Stimulated activated CD4-positive, alpha-beta T cell treated with anti-CD3 and anti-CD28 coated beads, Interleukin-15, amount 100 ng/mL, for 48 hours (primary cell): Measurements from ENCODE around the gene PDE3A.

ENCODE experiments used
- DNase-seq, 2 donors: peaks; one replicate each; pipeline ENCODE4 v3.0.0-alpha.2; 2020; ENCODE audit warnings: low read depth in 2 of 2

Gene PDE3A

GRCh38 chr12:20424841-20425240 lies 56.5 kb downstream of the PDE3A start:
- DNase-seq: no peak

- no peak for DNase-seq
These were observed 57.9 kb downstream of the PDE3A start for GRCh38 chr12:20426191-20426590.

- DNase-seq: no peak
These were observed 58.6 kb downstream of the PDE3A start for GRCh38 chr12:20426957-20427356.

GRCh38 chr12:20429852-20430251 lies 61.5 kb downstream of the PDE3A start:
- DNase-seq: no peak

DNA sequence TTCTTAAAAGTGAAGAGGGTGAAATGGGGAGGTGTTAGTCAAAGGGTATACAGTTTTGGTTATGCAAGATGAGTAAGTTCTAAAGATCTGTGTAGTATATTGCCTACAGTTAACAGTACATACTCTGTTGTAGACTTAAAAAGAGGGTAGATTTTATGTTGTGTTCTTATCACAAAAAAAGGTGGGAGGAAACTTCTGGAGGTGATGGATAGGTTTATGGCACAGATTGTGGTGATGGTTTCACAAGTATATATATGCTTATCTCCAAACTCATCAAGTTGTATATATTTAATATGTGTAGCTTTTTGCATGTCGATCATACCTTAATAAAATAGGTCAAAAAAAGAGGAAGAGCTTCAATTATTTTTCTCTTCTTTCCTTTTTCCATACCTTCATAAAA lies 64.0 kb downstream of the PDE3A start:
- DNase-seq: no peak

DNA sequence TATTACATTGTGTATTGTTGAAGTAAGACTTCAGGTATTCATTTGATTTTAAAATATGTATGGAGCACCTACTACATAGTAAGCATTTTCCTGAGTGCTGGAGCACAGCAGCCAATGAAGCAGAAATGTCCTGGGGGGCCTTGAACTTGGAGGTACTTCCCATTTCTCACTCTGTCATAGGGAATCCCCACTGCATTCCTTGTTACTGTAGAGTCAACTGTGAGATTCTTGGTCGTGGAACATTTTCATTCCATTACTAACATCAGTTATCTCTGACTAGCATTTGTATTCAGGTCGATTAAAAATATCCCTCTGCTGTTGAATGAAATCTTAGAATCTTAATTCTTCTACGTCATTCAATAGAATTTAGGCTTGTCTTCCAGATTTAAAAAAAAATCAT lies 66.7 kb downstream of the PDE3A start:
- no peak for DNase-seq

GRCh38 chr12:20436316-20436715 lies 68.0 kb downstream of the PDE3A start:
- no peak for DNase-seq

- no peak for DNase-seq
These were observed 70.0 kb downstream of the PDE3A start for GRCh38 chr12:20438299-20438779.

DNA sequence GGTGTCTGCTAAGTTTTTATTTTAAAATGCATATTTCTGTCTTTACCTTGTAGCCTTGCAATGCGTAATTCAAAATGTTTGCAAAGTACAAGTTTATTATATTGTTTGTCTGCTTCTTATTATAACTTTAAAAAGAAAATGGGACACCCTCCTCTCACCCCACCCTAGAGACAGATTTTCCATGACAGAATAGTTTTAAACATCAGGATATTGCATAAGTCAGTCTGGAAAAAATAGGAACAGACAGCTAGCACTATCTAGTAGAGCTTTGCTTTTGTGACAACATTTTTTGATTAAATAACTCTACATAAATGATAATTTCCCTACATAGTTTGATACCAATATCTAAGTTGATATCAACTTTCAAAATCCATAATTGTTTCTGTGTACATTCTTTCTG lies 71.3 kb downstream of the PDE3A start:
- DNase-seq: no peak

GRCh38 chr12:20440408-20440807 lies 72.1 kb downstream of the PDE3A start:
- no peak for DNase-seq

- no peak for DNase-seq
These were observed 74.0 kb downstream of the PDE3A start for GRCh38 chr12:20442322-20442721.

GRCh38 chr12:20443255-20443654 lies 74.9 kb downstream of the PDE3A start:
- no peak for DNase-seq

DNA sequence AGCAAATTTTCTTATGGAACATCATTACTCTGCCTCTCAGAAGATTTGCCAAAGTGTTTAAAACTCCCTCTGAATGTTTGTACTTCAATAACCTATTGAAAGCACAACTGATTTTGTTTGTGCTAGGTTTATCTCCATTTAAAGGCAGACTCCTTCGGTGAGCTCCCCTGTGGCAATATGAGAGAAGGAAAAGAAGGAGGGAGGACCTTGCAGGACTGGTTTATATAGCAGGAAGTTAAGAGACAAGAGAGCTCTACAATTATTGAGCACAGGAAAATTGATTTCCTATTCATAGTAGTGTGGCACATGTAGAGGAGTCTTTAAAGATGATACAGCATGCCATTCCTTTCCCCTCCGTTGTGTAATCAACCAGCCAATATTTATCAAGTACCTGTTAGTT lies 75.5 kb downstream of the PDE3A start:
- no peak for DNase-seq

- no peak for DNase-seq
These were observed 76.3 kb downstream of the PDE3A start for GRCh38 chr12:20444595-20445170.

- no peak for DNase-seq
These were observed 77.3 kb downstream of the PDE3A start for GRCh38 chr12:20445687-20446086.

- no peak for DNase-seq
These were observed 78.5 kb downstream of the PDE3A start for GRCh38 chr12:20446836-20447235.

DNA sequence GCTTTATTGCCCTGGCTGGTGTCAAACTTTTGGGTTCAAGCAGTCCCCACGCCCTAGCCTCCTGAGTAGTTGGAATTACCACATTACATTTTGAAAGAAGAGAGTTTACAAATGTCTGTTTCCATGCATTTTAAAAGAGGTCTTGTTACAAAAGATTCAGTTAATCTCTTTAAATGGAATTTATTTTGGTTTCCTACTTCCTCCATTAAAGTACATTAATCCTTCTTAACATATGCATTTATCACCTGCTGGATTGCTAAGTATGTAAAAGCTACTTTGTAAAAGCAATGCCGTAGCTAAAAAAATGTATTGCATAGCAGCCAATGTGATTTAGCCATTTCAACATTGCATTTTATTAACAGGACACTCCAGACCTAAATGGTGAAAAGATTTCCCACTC lies 80.4 kb downstream of the PDE3A start:
- no peak for DNase-seq

DNA sequence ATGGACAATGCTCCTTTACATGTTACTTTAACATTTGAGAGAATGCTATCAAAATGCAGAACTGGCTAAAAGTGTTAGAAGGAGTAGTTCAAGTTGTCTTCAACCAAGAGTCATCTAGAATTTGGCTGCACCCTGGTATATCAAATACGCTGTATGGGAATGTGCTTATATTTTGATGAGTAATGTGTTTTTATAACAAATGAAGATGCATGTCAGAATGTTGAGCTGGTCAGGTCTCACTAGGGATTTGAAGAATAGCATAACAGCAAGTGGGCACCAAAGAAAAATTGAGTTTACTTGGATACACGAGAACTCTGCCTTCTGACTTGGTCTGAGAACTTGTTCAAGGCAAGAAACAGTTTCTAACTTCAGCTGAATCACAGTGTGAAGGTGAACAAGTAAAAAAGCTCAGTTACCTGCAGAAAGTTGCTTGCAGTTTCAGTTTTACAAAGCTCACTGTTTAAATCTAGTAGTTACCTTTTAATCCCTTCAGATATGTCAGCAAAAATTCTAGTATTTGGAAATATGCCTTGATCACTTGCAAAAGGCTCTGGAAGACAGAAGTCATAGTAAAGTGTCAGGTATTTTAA lies 82.3 kb downstream of the PDE3A start:
- no peak for DNase-seq

- DNase-seq: no peak
These were observed 83.4 kb downstream of the PDE3A start for GRCh38 chr12:20451761-20452160.

DNA sequence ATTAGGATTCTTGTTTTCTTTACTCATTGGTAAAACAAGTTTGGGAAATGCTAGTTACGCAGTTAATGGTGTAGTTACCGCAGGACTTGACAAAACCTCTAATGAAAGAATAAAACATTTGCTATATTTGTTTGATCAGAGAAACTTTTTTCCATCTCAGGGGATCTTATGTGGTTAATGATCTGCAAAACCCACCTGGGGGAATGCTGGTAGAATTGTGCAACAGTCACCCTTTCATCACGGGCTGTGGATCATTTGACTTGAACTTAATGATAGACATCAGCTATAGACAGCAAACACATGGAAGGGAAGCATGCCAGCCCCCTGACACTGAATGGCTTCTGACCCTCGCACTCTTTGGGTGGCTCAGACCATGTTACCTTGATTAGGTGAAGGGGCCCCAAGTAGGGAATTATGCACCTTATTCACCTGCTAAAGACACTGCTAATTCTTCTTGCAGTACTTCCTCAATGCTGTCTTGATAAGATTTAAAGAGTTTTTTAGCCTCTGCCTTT lies 84.2 kb downstream of the PDE3A start:
- no peak for DNase-seq

- DNase-seq: no peak
These were observed 85.5 kb downstream of the PDE3A start for GRCh38 chr12:20453756-20454310.

DNA sequence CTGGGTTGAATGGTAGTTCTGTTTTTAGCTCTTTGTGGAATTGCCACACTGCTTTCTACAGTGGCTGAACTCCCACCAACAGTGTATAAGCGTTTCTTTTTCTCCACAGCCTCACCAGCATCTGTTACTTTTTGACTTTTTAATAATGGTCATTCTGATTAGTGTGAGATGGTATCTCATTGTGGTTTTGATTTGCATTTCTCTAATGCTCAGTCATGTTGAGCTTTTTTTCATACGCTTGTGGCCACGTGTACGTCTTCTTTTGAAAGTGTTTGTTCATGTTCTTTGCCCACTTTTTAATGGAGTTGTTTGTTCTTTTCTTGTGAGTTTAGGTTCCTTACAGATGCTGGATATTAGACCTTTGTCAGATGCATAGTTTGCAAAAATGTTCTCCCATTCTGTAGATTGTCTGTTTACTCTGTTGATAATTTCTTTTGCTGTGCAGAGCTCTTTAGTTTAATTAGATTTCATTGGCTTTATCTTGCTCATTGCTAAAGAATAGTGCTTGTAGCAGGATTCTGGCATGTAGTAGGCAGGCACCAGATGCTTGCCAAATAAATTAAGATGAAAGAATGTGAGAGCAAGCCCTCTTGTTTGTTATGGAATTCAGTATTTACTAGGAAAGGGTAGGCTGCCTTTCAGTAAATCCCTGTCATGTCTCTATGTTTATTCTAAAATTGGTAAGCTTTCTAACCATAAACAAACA lies 86.8 kb downstream of the PDE3A start:
- DNase-seq: no peak

- no peak for DNase-seq
These were observed 89.2 kb downstream of the PDE3A start for GRCh38 chr12:20457582-20457981.
